ENCODE data around the gene NCK2. TPM values are rescaled to one million over a fixed set of nuclear protein-coding genes. Genes with fewer than 3 reads are reported as not detected.

NCK2 gene
- 92.5 TPM in 2 replicates for total RNA-seq
- long read RNA-seq, partial matches to known transcripts = 10 of 22 reads
- long read RNA-seq, other reads (novel, unspliced or antisense) = 8 of 22 reads

- Mint-ChIP-seq H3K4me1 (ENCODE audit: low read depth) (peaks cover 48% of the 10 kb centered on the region), H3K27me3 (peaks cover 3% of the 10 kb centered on the region), H3K9me3 (ENCODE audit: low read depth) (no peaks in the 10 kb centered on the region), H3K4me3 (ENCODE audit: low read depth) (peak within 1 kb of the TSS; percentile 86), H3K36me3 (ENCODE audit: insufficient read depth) (peaks cover 4% of the 10 kb centered on the region), H3K27ac (peak within 1 kb of the TSS; percentile 96)
- TF ChIP-seq CTCF (IDR thresholded peaks at IDR 0.05; ENCODE audit: unreplicated experiment) = peak; percentile 29
- peak; percentile 45 for DNase-seq (ENCODE audit: low spot score, unreplicated experiment)
Measured at GRCh38 chr2:105744909-105745853, at the start of gene NCK2. TSS of gene NCK2 (plus strand) at chr2:105744912. CDS start at chr2:105855064, 110,152 bp downstream.

- Mint-ChIP-seq H3K4me3 (ENCODE audit: low read depth) (no peak overlapping the region), H3K4me1 (ENCODE audit: low read depth) (peaks cover 18% of the 10 kb centered on the region), H3K9me3 (ENCODE audit: low read depth) (no peaks in the 10 kb centered on the region), H3K36me3 (ENCODE audit: insufficient read depth) (no peaks in the 10 kb centered on the region), H3K27me3 (peaks cover 3% of the 10 kb centered on the region), H3K27ac (no peak overlapping the region)
- DNase-seq (ENCODE audit: low spot score, unreplicated experiment) = no peak
- no peak for TF ChIP-seq CTCF (IDR thresholded peaks at IDR 0.05; ENCODE audit: unreplicated experiment)
Measured at GRCh38 chr2:105697781-105698449, 46.8 kb upstream of the NCK2 start.

- Mint-ChIP-seq H3K27me3 (peaks cover 3% of the 10 kb centered on the region), H3K36me3 (ENCODE audit: insufficient read depth) (no peaks in the 10 kb centered on the region), H3K27ac (no peak overlapping the region), H3K9me3 (ENCODE audit: low read depth) (no peaks in the 10 kb centered on the region), H3K4me1 (ENCODE audit: low read depth) (peaks cover 18% of the 10 kb centered on the region), H3K4me3 (ENCODE audit: low read depth) (no peak overlapping the region)
- DNase-seq (ENCODE audit: low spot score, unreplicated experiment) = no peak
- no peak for TF ChIP-seq CTCF (IDR thresholded peaks at IDR 0.05; ENCODE audit: unreplicated experiment)
Measured at GRCh38 chr2:105698820-105699219, 45.9 kb upstream of the NCK2 start.

GRCh38 chr2:105701042-105701441 is 43.7 kb upstream of the NCK2 start:
- peaks cover 8% of the 10 kb centered on the region for H3K9me3 Mint-ChIP-seq (ENCODE audit: low read depth)
- TF ChIP-seq CTCF (IDR thresholded peaks at IDR 0.05; ENCODE audit: unreplicated experiment) = no peak
- H3K27ac Mint-ChIP-seq = no peak overlapping the region
- H3K4me3 Mint-ChIP-seq (ENCODE audit: low read depth) = no peak overlapping the region
- peaks cover 3% of the 10 kb centered on the region for H3K27me3 Mint-ChIP-seq
- no peak for DNase-seq (ENCODE audit: low spot score, unreplicated experiment)
- H3K4me1 Mint-ChIP-seq (ENCODE audit: low read depth) = peaks cover 18% of the 10 kb centered on the region
- H3K36me3 Mint-ChIP-seq (ENCODE audit: insufficient read depth) = no peaks in the 10 kb centered on the region

GRCh38 chr2:105708697-105709096 is 36.0 kb upstream of the NCK2 start:
- H3K4me1 Mint-ChIP-seq (ENCODE audit: low read depth) = peaks cover 32% of the 10 kb centered on the region
- DNase-seq (ENCODE audit: low spot score, unreplicated experiment) = no peak
- H3K9me3 Mint-ChIP-seq (ENCODE audit: low read depth) = peaks cover 8% of the 10 kb centered on the region
- no peak overlapping the region for H3K4me3 Mint-ChIP-seq (ENCODE audit: low read depth)
- no peak for TF ChIP-seq CTCF (IDR thresholded peaks at IDR 0.05; ENCODE audit: unreplicated experiment)
- no peaks in the 10 kb centered on the region for H3K36me3 Mint-ChIP-seq (ENCODE audit: insufficient read depth)
- no peak overlapping the region for H3K27ac Mint-ChIP-seq
- peaks cover 11% of the 10 kb centered on the region for H3K27me3 Mint-ChIP-seq
